ENCODE data around the gene AP3B1. TPM values are rescaled to one million over a fixed set of nuclear protein-coding genes. Genes with fewer than 3 reads are reported as not detected.

The AP3B1 gene
- total RNA-seq, 1 donor from 2014 or later = 105 TPM

DNA sequence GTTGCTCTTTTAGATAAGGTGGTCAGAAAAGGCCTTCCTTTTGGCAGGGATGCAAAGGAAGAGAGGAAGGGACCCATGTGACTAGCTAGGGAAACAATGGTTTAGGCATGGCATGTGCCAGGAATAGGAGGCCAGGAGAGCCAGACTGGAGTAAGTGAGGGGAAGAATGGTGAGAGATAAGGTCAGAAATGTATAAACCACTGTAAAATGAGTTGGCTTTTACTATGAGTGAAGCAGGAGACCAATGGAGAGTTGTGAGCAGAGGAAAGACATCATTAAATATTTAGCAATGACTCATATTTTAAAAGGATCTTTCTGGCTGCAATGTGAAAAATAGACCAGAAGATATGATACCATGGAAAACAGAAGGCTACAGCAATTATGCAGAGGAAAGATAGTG lies 50.9 kb downstream of the AP3B1 start:
- H3K27ac ChIP-seq = no peak overlapping the region
- no peak overlapping the region for H3K4me2 ChIP-seq
- Mint-ChIP-seq H3K36me3 (peaks cover 18% of the 10 kb centered on the region), H3K27me3 (ENCODE audit: insufficient read depth, low read depth) (no peaks in the 10 kb centered on the region), H3K4me1 (no peaks in the 10 kb centered on the region), H3K4me3 (no peak overlapping the region), H3K9me3 (no peaks in the 10 kb centered on the region), H3K27ac (no peak overlapping the region)
- H2AFZ ChIP-seq (replicated peaks) = no peak overlapping the region
- H3K36me3 ChIP-seq = no peaks in the 10 kb centered on the region
- no peaks in the 10 kb centered on the region for H4K20me1 ChIP-seq (ENCODE audit: low read depth)
- no peak overlapping the region for H3K4me3 ChIP-seq
- TF ChIP-seq EZH2 (IDR thresholded peaks at IDR 0.05) = no peak
- H3K79me2 ChIP-seq (ENCODE audit: low read depth) = no peaks in the 10 kb centered on the region
- no peaks in the 10 kb centered on the region for H3F3A ChIP-seq (ENCODE audit: low read depth)
- no peaks in the 10 kb centered on the region for H3K27me3 ChIP-seq
- no peaks in the 10 kb centered on the region for H3K4me1 ChIP-seq
- H3K9me3 ChIP-seq (ENCODE audit: low read depth) = no peaks in the 10 kb centered on the region
- DNase-seq (ENCODE audit: low spot score) = no peak
- H3K9ac ChIP-seq = no peak overlapping the region

DNA sequence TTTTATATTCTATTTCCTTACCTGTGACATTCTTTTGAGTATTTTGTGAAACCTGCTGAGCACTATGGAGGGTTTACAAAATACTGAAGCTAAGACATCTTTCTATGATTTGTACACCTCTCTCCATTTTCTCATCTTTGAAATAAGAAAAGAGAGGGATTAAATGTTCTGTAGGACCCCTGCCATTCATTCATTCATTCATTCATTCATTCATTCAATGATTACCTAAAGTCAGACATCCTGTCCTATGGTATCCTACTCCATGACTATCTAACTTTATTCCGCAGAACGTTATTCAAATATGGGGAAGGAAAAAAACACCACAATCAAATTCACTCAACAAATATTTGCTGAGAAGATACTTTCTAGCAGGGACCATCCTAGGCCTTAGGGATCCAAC lies 51.4 kb downstream of the AP3B1 start:
- Histone ChIP-seq H3K79me2 (ENCODE audit: low read depth) (no peaks in the 10 kb centered on the region), H3K36me3 (no peaks in the 10 kb centered on the region), H3K27ac (no peak overlapping the region), H2AFZ (replicated peaks) (no peak overlapping the region), H3F3A (ENCODE audit: low read depth) (no peaks in the 10 kb centered on the region), H3K4me2 (no peak overlapping the region), H3K9me3 (ENCODE audit: low read depth) (no peaks in the 10 kb centered on the region), H4K20me1 (ENCODE audit: low read depth) (no peaks in the 10 kb centered on the region), H3K9ac (no peak overlapping the region), H3K4me1 (no peaks in the 10 kb centered on the region), H3K27me3 (no peaks in the 10 kb centered on the region), H3K4me3 (no peak overlapping the region)
- Mint-ChIP-seq H3K27ac (no peak overlapping the region), H3K4me3 (no peak overlapping the region), H3K36me3 (peaks cover 18% of the 10 kb centered on the region), H3K27me3 (ENCODE audit: insufficient read depth, low read depth) (no peaks in the 10 kb centered on the region), H3K9me3 (no peaks in the 10 kb centered on the region), H3K4me1 (no peaks in the 10 kb centered on the region)
- no peak for DNase-seq (ENCODE audit: low spot score)
- TF ChIP-seq EZH2 (IDR thresholded peaks at IDR 0.05) (no peak), EZH2phosphoT487 (IDR thresholded peaks at IDR 0.05) (no peak)
- TF ChIP-seq, protein P1, sequence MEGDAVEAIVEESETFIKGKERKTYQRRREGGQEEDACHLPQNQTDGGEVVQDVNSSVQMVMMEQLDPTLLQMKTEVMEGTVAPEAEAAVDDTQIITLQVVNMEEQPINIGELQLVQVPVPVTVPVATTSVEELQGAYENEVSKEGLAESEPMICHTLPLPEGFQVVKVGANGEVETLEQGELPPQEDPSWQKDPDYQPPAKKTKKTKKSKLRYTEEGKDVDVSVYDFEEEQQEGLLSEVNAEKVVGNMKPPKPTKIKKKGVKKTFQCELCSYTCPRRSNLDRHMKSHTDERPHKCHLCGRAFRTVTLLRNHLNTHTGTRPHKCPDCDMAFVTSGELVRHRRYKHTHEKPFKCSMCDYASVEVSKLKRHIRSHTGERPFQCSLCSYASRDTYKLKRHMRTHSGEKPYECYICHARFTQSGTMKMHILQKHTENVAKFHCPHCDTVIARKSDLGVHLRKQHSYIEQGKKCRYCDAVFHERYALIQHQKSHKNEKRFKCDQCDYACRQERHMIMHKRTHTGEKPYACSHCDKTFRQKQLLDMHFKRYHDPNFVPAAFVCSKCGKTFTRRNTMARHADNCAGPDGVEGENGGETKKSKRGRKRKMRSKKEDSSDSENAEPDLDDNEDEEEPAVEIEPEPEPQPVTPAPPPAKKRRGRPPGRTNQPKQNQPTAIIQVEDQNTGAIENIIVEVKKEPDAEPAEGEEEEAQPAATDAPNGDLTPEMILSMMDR (IDR thresholded peaks at IDR 0.05) = no peak

DNA sequence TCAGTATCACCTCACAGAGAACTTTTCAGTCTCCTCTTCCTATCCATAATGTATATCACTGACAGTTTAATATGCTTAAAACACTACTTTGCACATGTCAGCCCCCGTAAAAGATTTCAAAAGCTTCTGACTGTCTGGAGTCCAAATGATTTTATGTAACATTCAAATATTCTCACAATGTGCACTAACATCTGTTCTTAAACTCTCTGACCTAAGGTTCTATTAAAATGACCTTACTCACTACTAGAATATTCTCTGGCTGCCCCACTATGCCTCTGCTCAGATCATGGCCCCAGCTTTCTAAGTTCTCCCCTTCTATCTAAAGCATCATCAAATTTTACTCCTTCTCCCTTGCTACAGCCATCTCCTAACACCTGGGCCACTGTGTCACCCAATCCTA lies 52.5 kb downstream of the AP3B1 start:
- no peaks in the 10 kb centered on the region for H3F3A ChIP-seq (ENCODE audit: low read depth)
- H4K20me1 ChIP-seq (ENCODE audit: low read depth) = no peaks in the 10 kb centered on the region
- no peaks in the 10 kb centered on the region for H3K4me1 ChIP-seq
- Mint-ChIP-seq H3K27me3 (ENCODE audit: insufficient read depth, low read depth) (no peaks in the 10 kb centered on the region), H3K36me3 (peaks cover 18% of the 10 kb centered on the region), H3K4me3 (no peak overlapping the region), H3K27ac (no peak overlapping the region), H3K4me1 (no peaks in the 10 kb centered on the region), H3K9me3 (no peaks in the 10 kb centered on the region)
- H3K79me2 ChIP-seq (ENCODE audit: low read depth) = no peaks in the 10 kb centered on the region
- TF ChIP-seq EZH2phosphoT487 (IDR thresholded peaks at IDR 0.05) (no peak), EZH2 (IDR thresholded peaks at IDR 0.05) (no peak)
- TF ChIP-seq, protein P1 (IDR thresholded peaks at IDR 0.05) = no peak
- H3K36me3 ChIP-seq = no peaks in the 10 kb centered on the region
- no peak for DNase-seq (ENCODE audit: low spot score)
- no peaks in the 10 kb centered on the region for H3K27me3 ChIP-seq
- H3K9ac ChIP-seq = no peak overlapping the region
- no peaks in the 10 kb centered on the region for H3K9me3 ChIP-seq (ENCODE audit: low read depth)
- no peak overlapping the region for H3K27ac ChIP-seq
- no peak overlapping the region for H3K4me3 ChIP-seq
- no peak overlapping the region for H2AFZ ChIP-seq (replicated peaks)
- no peak overlapping the region for H3K4me2 ChIP-seq

DNA sequence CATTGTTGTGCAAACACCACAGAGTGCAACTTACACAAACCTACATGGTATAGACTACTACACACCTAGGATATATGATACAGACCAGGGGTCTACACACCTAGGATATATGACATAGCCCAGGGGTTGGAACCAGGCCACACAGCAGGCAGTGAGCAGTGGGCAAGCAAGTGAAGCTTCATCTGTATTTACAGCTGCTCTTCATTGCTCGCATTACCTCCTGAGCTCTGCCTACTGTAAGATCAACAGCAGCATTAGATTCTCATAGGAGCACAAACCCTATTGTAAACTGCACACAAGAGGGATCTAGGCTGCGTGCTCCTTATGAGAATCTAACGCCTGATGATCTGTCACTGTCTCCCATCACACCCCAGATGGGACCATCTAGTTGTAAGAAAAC lies 56.6 kb downstream of the AP3B1 start:
- Histone ChIP-seq H4K20me1 (ENCODE audit: low read depth) (peaks cover 6% of the 10 kb centered on the region), H3K4me1 (no peaks in the 10 kb centered on the region), H3K27me3 (no peaks in the 10 kb centered on the region), H3K4me2 (no peak overlapping the region), H3K36me3 (no peaks in the 10 kb centered on the region), H3K9me3 (ENCODE audit: low read depth) (no peaks in the 10 kb centered on the region), H3F3A (ENCODE audit: low read depth) (no peaks in the 10 kb centered on the region), H3K79me2 (ENCODE audit: low read depth) (no peaks in the 10 kb centered on the region), H3K27ac (no peak overlapping the region), H3K9ac (no peak overlapping the region), H2AFZ (replicated peaks) (no peak overlapping the region), H3K4me3 (no peak overlapping the region)
- TF ChIP-seq EZH2 (IDR thresholded peaks at IDR 0.05) = no peak
- TF ChIP-seq, protein P1 (IDR thresholded peaks at IDR 0.05) = no peak
- TF ChIP-seq EZH2phosphoT487 (IDR thresholded peaks at IDR 0.05) = no peak
- no peaks in the 10 kb centered on the region for H3K4me1 Mint-ChIP-seq
- H3K27me3 Mint-ChIP-seq (ENCODE audit: insufficient read depth, low read depth) = no peaks in the 10 kb centered on the region
- DNase-seq (ENCODE audit: low spot score) = no peak
- H3K9me3 Mint-ChIP-seq = no peaks in the 10 kb centered on the region
- no peak overlapping the region for H3K27ac Mint-ChIP-seq
- no peak overlapping the region for H3K4me3 Mint-ChIP-seq
- peaks cover 14% of the 10 kb centered on the region for H3K36me3 Mint-ChIP-seq
